Activated CD4-positive, alpha-beta T cell treated with anti-CD3 and anti-CD28 coated beads, Interleukin-2, amount 50 U/mL, for 1 hour (primary cell): ENCODE data around the gene ADAM33.

ENCODE experiments used
- DNase-seq: peaks from one replicate; pipeline ENCODE4 v3.0.0-alpha.2; 2020

The ADAM33 gene

DNA sequence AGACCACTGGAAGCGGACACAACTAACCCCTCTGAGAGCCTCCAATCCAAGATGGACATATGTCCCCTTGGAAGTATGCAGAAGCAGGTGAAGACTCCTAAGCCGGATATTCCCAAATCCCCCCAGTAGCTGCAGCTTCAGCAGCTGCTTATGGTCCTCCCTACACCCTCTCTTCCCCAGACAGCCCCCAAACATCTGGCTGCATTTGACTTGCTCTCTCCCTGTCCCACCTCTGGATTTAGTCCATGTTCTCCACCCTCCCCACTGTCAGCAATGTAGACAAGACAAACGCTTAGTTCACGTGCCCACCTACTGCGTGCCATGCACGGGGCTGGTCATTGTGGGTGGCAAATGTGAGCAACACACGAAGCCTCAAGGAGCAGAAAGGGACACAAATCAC, 4.6 kb upstream of the ADAM33 start:
- DNase-seq, result no peak

DNA sequence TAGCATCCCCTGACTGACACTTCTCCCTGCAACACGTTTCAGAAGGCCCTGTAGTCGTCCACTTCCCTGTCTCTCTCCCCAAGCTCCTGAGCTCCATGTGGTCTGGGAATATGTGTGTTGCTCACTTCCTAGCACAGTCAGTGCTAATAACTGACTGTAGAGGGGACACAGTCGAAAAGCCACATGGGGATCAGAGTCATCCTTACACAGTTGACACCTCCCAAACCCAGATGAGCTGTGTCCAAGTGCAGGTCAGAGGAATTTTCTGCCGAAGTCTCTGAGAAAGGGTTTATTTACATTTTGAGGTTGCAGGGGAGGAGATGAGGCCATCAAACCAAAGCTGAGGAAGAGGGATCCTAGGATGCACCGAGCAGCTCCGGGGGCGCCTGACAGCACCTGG, 3.5 kb upstream of the ADAM33 start:
- DNase-seq, result no peak

DNA sequence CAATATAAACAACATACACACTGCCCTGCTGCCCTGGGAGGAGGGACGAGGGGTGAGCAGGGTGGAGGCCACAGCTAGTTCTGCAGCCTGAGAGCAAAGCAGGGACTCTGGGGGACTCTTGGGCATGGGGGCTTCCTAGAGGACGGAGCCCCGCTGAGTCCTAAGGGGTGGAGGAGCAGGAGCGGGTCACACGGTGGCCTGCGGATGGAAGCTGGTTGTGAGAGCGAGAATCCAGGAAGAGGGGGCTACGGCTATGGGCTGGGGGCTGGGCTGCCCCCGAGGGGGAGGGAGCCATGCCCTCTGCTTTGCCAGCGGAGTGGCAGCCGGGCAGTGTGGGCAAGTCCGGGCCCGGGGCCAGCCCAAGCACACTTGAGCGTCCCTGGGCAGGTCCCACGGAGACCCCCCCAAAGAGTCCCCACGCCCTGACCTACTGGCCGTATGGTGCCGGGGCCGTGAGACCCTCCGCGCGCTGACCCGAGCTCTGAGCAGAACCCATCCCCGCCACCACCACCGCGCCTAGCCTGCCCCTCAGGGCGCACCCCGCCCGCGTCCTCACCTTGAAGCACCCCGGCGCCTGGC, 369 bp downstream of the ADAM33 start:
- DNase-seq, result no peak

DNA sequence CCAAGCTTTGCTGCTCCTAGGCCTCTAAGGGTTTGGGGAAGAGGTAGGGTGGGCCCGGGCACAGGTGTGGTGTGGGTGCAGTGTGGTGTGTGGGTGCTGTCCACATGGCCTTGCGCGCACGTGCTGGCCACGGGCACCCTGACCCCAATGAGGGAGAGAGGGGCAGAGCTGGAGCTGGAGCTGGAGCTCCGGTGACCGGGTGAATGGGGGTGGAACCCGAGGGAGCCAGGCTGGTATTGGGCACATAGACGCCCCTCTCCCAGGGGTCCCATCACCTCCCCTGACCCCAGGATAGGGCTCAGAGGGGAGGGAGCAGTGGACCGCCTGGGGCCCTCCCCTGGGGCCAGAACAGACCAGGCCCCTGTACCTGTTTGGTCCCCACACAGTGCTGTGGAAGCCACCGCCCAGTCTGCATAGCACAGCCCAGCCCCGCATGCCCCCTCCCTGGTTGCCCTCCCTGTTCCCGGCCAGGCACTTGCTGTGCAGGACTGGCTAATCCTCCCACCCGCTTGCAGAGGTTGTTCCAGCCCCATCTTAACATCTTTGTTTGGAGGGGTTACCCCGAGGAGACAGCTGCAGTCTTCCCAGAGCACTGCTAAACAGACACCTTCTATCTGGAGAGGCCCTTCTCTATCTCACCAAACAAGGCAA, 984 bp downstream of the ADAM33 start:
- no peak for DNase-seq

DNA sequence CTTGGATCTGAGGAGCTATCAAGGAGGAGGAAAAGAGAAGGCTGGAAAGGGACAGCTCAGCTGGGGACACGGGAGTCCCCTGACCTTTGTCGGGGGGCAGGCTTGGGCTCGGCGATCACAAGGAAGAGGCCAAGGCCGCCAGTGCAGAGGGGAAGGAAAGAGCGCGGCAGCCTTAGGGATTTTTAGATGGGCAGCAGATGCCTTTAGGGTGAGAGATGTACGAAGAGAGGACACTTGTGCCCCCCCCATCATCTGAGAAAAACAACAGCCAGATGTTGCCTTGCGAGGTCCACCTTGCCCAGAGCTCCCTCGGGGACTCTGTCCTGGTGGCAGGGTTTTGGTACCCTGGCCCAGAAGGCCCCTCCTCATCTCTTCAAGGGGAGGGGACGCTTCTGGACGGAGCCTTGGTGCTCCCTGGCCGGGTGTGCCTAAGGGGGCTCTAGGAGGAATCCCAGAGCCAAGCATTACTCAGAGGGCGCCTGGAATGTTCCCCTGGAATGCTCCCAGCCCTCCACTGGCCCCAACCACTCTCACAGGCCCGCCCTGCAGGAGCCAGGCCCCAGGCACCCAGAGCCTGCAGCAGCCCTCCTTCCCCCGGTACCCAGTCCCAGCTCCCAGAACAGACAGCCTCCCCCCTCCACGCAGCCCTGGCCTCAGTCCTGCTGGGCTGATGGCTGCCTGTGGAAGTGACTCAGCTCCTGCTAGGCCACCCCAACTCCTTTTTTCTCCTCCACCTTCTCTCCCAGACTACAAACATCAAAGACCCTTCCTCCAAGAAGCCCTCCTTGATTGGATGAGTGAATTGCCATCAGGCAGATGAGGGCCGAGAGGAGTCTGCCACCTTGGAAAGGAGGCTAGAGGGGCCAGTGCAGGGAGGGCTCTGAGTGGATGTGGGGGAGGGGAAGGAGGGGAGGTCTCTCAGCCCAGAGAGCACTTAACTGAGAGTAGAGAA, 1.8 kb downstream of the ADAM33 start:
- DNase-seq, result no peak

DNA sequence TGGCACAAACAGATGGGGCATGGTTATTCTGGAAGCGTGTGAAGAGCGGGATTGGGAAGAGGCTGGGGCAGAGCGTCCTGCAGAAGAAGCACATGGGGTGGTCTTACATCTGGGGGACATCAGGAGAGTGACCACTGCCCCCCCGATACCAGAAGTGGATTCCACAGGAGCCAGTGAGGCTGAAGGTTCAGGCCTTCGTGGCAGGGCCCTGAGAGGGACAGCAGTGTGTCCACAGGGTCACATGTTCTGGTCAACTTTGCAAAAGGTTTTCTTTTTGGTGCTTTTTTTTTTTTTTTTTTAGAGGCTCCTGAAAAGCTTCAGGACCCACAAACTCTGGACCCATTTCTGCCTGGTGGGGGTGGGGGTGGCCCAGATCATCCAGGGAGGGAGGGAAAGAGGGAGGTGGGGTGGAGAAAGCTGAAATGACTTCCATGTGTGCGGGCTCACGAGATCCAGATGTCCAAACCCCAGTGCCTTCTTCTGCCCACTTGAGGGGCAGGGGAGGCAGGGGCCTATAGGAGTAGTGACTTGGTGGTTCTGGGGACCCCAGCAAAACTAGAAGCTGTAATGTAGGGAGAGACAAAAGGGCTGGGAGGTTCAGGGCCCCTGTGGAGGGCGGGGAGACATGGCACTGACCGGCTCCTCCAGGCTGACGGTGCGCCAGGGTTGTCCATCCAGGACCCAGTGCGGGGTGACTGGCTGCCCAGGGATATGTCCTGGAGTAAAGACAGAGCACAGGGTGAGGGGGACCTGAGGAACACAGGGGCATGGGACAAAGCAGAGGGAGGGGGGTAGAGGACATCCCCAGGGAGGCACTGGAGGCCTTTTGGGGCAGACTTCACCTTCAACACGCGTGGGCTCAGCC, 2.7 kb downstream of the ADAM33 start:
- no peak for DNase-seq

DNA sequence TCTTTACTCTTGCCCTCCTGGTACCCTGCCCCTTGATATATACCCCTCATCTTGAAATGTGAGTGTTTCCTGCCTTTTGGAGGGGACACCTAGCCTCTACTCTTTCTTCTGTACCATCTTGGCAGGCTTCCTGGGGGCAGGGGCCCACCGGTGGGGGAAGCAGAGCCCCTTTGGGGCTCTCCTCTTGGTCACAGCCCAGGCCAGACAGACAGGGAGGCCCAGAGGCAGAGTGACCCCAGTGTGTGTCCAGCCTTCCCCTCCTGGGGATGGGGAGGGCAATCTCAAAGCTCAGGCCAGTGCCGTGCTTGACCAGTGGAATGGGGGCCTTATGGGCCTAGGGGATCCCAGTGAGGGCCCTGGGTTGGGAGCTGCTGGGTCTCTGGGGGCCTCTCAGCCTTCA, 3.6 kb downstream of the ADAM33 start:
- no peak for DNase-seq

DNA sequence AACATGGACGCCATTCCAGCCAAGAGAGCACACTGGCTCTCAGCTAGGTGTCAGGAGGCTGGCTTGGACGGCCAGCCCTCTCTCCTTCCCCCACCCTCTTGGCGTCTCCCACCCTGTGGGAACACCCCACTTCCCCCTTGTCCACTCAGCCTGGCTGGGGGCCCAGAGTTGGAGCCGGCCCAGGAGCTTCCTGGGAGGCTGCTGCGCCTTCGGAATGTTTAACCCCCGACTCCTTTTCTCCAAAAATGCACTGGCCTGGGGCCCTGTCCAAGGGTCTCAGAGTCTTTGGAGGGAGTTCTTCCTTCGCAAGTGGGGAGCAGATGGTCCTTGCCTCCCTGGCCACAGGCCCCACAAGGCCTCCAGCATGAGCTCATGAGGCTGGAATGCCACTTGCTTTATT, 4.1 kb downstream of the ADAM33 start:
- no peak for DNase-seq

DNA sequence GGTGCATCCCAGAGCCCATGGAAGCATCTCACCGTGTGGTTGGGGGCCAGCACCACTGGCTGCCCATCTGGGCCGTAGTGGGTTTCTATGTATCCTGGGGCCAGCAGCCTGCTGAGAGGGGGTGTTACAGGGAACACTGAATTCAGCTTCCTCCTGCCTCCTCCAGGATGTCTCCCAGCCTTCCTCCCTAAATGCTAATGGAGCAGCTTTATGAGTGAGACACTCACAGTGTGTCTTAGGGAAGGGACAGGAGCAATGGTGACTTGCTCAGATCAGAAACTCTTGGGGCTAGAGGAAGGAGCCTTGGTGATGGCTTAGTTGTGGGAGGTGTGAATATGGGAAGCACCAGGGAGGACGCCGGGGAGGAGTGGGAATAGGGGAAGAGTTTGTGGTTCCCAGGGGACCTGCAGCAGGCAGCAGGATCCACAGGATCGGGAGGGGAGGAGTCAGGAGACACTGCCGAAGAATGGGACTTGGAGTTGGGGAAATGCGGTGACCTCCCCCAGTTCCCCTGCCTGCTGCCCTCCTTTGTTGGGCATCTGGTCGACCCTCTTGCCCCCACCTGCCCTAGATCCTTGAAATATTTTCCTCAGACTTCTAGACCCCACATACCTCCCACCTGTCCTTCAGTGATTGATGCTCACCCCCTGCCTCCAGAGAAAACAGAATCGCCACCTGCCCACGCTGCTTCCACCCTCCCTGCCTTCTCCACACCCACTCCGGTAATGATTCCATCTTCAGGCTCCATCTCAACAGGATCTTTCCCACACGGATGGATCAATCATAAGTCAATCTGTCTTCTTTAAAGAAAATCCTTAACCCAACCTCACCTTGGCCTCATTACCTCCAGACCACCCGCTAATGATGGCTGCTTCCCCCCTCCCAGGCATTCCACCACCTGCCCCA, 6.6 kb downstream of the ADAM33 start:
- no peak for DNase-seq

DNA sequence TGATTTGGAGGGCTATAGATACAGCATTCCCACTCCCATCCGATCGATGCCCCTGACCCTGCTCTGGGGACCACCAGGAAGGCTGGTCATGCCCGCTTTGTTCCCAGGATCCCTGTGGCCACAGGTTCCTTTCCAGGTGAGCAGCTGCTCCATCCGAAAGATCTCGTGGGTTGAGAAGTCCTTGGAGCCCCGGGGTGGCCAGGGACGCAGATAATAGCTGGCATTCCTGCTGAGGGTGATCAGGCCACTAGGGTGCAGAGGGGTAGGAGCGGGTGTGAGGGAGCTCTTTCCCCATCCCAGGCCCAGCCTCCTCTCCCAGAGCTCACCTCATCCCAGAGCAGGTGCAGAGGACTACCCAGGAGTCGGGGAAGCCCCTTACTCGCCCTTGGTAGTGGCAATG, 7.4 kb downstream of the ADAM33 start:
- no peak for DNase-seq

DNA sequence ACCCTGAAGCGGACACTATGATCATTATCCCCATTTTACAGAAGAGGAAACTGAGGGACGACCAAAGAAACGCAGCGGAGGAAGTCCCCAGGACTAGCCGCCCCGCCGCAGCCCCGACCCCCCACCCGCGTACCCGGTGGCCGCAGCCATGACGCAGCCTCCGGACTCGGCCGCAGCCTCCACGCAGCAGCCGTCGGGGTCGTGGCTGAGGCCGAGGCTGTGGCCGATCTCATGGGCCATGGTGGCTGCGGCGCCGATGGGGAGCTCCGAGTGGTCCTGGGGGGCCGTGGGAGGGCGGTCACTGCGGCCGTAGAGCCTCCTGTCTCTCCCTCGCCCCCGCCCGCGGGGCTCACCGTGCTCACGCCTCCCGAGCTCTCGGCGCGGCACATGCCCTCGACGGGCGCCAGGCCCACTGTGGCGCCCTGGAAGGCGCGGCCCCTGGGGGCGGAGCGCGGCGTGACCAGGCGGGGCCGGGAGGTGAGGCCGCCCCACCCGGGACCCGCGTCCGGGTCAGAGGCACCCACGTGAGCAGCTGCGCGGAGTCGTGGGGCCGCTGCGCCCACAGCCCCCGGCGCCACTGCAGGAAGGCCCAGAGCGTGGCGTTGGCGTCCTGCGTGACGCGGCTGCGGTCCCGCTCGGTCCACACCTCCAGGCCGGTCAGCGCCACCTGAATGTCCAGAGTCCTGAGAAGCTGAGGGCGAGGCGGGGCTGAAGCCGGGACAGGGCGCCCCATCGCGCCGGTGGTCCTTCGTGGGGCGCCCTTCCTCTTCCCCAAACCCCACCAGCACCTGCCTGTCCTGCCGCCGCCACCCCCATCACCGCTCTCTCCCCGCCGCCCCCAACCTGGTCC, 8.4 kb downstream of the ADAM33 start:
- no peak for DNase-seq

DNA sequence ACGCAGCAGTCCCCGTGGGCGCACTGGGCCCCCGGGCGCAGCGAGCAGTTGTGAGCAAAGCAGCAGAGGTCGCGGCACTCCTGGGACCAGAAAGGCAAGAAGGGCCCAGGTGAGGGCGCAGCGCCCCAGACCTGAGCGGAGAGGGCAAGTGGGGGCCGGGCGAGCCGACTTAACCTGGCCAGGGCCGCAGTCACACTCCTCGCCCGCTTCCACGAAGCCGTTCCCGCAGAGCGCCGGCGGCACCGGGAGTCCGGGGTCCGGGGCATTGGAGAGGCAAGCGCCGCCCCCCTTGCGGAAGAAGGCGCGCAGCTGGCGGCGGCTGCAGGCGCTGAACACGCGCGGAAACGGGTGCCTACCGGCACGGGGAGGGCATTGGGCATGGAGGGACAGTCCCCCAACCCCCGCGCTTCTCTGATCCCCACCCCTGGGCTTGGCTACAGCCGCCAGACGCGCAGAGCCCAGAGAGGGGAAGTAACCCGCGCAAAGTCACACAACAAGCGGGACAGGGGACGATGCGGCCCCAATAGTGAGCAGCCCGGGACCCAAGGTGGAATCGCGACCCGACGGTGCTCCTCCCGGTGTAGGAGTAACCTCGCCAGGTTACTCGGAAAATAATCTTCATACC, 9.2 kb downstream of the ADAM33 start:
- DNase-seq, result no peak

DNA sequence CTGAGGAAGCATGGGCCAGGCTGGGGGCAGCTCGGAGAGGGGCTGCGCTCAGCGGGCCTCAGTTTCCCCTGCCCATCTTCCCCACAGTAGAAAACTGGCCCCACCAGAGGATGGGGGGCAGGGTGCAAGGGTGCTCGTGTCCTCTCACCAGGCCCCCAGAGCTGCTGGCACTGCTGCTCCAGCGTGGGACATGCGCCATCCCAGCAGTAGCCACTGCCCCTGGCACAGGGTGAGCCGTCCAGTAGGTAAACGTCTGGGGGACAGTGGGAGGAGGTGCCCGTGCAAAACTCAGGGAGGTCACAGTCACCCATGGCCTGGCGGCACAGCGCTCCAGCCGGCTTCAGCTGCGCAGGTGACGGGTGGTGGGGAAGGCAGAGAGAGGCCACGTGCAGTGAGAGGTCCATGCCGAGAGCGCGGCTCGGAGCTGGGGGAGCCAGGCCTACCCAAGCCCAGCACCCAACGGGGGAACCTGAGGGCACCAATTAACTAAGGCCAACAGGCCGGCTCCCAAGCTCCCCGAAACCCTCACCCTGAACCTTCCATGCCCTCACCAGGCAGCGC, 9.7 kb downstream of the ADAM33 start:
- DNase-seq, result no peak

DNA sequence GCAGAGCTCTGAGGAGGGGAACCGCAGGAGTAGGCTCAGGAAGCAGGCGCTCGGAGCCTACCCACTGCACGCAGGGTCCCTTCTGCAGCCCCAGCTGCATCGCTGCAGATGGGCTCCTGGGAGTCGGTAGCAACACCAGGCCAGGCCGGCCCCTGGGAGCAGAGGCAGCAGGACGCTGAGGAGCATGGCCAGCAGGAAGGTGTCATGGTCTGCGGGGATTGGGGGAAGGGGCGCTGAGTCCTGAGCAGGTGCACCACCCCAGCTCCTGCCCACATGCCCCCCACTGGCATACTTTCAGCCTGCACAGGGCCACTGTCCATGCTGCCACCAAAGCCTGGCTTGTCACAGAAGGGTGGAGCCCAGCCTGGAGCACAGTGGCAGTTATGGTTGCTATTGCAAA, 10.9 kb downstream of the ADAM33 start:
- no peak for DNase-seq

DNA sequence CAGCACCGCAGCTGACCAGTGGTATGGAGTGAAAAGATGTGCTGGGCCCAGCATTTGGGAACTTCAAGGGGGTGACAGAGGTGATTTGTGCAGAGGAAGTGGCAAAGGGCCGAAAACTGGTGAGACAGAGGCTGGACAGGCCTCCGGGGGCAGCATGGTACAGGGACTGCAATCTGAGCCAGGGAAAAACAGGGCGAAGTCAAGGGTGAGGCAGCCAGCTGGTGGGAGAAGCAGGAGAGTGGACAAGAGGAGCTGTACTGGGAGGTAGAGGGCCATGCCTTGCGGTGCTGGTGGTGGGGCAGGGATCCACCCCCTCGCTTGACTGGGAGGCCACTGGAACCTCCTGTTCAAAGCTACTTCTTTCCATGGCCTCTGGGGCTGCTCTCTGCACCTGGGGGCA, 11.3 kb downstream of the ADAM33 start:
- DNase-seq, result no peak

DNA sequence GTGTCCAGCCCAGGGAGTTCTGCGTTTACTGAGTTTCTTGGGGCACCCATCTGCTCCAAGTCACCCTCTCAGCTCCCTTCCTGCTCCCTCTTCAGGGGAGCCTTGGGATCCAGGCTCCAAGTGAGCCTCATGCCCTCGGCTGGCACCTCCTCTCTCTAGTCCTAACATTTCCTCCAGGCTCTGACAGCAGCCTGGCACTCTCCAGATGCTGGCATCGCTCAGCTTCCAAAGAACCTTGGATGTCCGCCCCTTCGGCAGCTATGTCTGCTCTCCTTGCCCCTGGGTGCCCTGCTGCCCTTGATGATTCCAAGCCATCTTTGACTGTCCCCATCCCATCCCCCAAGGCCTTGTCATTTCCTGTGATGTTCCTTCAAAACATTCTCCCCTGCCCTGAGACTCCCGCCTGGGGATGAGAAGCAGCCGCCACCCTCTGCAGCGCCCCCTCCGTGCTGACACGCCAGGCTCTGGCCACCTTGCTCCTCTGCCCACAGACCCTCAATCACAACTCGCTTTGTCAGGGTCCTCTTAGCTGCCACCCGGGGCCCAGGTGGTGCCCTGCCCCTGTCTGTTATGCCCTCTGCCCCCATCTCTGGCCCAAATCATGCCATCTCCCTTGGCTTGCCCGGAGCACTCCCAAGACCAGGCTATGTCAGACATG, 12.0 kb downstream of the ADAM33 start:
- DNase-seq, result no peak

DNA sequence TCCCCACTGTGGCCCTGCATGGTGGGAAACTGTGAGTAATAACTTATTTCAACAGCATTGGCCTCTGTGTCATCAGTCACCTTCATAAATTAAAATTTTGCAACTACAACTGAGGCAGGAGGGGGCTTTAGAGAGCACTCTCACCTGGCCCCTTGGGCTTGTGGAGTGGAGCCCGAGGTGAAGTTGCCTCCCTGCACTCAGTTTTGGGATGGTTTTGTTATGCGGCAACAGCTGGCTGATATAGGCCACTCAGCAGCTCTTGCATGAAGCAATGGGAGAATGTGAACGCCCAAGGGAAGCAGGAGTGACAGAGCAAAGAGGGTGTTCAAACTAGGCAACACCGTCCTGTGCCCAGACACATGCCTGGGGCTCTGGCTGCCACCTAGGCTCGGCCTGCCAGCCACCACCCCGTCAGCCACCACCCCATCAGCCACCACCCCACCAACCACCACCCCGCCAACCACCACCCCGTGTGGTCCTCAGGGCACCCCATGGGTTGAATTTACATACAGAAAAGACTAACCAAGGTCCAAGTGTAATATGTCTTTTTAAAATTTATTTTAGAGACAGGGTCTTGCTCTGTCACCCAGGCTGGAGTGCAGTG, 14.3 kb downstream of the ADAM33 start:
- DNase-seq, result no peak

DNA sequence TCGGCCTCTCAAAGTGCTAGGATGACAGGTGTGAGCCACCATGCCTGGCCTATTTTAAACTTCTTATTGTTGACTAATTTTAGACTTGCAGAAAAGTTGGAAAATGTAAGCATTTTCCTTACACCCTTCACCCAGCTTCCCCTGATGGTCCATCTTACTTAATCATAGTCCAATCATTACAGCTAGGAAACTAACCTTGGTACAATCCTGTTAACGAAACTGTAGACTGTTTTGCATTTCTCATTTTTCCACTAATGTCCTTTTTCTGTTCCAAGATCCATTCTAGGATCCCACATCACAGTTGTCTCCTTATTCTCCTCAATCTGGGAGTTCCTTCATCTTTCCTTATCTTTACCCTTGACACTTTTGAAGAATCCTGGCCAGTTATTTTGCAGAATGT, 18.0 kb downstream of the ADAM33 start:
- DNase-seq, result no peak

DNA sequence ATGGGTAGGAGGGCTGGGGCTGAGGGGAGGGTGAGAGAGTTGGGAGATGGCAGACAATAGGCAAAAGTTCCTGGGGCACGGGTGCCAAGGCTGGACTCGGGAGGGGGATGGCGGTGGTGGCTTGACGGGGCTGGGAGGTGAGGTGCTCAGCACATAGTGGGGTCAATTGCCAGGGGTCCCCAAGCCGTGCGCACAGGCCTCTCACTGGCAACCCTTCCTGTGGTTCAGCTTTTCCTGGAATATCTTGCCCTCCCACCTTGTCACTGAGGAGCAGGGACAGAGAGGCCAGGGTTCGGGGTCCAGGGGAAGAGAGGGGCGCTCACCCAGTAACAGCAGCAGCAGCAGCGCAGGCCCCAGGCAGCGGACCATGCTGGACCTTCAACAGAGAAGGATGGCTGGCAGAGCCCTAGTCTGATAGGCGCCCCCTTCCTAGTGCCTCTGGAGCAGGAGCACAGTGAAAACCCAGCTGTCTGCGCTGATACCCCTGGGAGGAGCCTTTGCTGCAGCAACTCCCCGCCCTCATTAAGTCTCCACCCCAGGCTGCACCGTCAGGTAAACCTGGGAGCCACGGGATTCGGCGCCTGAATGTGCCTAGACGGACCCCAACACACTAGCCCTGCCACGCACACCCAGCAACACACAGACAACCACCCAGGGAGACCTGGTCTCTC, 18.6 kb downstream of the ADAM33 start, which contains the start of gene GFRA4:
Gene GFRA4, minus strand, starts transcription at position 369 of the 671 bp plus-strand sequence. Its CDS starts 0 bp downstream, at position 369.
- DNase-seq, result no peak
